OCI-LY7 (cell line): ENCODE data around the gene REC114. TPM values are rescaled to one million over a fixed set of nuclear protein-coding genes. Genes with fewer than 3 reads are reported as not detected.

Experiments
- BruUV-seq: library from RNA; stranded (reverse); fragments of 400-500 nt; replicated peaks from 2 replicates; lab custom pipeline; 2021; lab: Mats Ljungman, UMichigan
- CTCF ChIA-PET: fragments of 300-600 bp; sonication (Branson Sonifier 250); formaldehyde crosslinking; loops from one replicate; lab custom pipeline; 2022; ENCODE audit warnings: antibody characterized with exemption; ENCODE audit not compliant: unreplicated experiment; lab: Charles Lee
- POLR2A ChIA-PET: fragments of 300-600 bp; sonication (Branson Sonifier 250); formaldehyde crosslinking; loops from one replicate; lab custom pipeline; 2022; ENCODE audit warnings: antibody characterized with exemption; lab: Charles Lee
- DNase-seq: peaks from one replicate; pipeline ENCODE4 v3.0.0-alpha.2; 2015; ENCODE audit warnings: low spot score
- H2AFZ ChIP-seq: fragments of 200-600 bp; sonication (generic), shearing (Covaris generic); 2 replicates; pipeline ENCODE4 v1.6.1; 2014; ENCODE audit warnings: mild to moderate bottlenecking, antibody characterized with exemption, low read length, moderate library complexity
- H3K27ac ChIP-seq: fragments of 200-600 bp; sonication (generic); 2 replicates; pipeline ENCODE4 v1.5.1; 2014; ENCODE audit warnings: mixed run types, low read depth, mild to moderate bottlenecking, moderate library complexity, low read length, inconsistent platforms; ENCODE audit not compliant: poor library complexity, severe bottlenecking
- H3K36me3 ChIP-seq: fragments of 200-600 bp; sonication (generic); 2 replicates; pipeline ENCODE4 v1.6.1; 2014; ENCODE audit warnings: mild to moderate bottlenecking, antibody characterized with exemption, low read length, moderate library complexity, mixed read lengths; ENCODE audit not compliant: insufficient read depth
- H3K4me1 ChIP-seq: fragments of 200-600 bp; sonication (generic); 2 replicates; pipeline ENCODE4 v1.5.1; 2014; ENCODE audit warnings: mild to moderate bottlenecking, low read length; ENCODE audit not compliant: insufficient read depth, poor library complexity, severe bottlenecking
- H3K4me2 ChIP-seq: fragments of 200-600 bp; sonication (generic); 2 replicates; pipeline ENCODE4 v1.6.1; 2014; ENCODE audit warnings: mild to moderate bottlenecking, low read length
- H3K4me3 ChIP-seq: fragments of 200-600 bp; sonication (generic); 2 replicates; pipeline ENCODE4 v1.5.1; 2014; ENCODE audit warnings: mild to moderate bottlenecking, low read depth, low read length; ENCODE audit not compliant: poor library complexity, severe bottlenecking
- H3K79me2 ChIP-seq: fragments of 200-600 bp; sonication (generic); 2 replicates; pipeline ENCODE4 v1.6.1; 2016; ENCODE audit warnings: low read depth, mild to moderate bottlenecking, low read length, moderate library complexity, mixed read lengths; ENCODE audit not compliant: insufficient read depth
- H3K9me2 ChIP-seq: fragments of 200-600 bp; sonication (generic); 2 replicates; pipeline ENCODE4 v1.6.1; 2016; ENCODE audit warnings: mild to moderate bottlenecking, low read length, mixed read lengths; ENCODE audit not compliant: insufficient read depth
- H3K9me3 ChIP-seq: fragments of 200-600 bp; sonication (generic); 2 replicates; pipeline ENCODE4 v1.6.1; 2014; ENCODE audit warnings: mild to moderate bottlenecking, mixed run types, low read length, mixed read lengths
- H4K20me1 ChIP-seq: fragments of 200-600 bp; sonication (generic); 2 replicates; pipeline ENCODE4 v1.6.1; 2014; ENCODE audit warnings: mild to moderate bottlenecking, antibody characterized with exemption, low read length, moderate library complexity, mixed read lengths; ENCODE audit not compliant: insufficient read depth
- CTCF ChIP-seq: fragments of 200-600 bp; sonication (generic); conservative IDR thresholded peaks from 2 replicates; pipeline ENCODE4 v1.5.1; 2014; ENCODE audit warnings: mild to moderate bottlenecking, antibody characterized with exemption, low read length, moderate library complexity, mixed read lengths
- EZH2phosphoT487 ChIP-seq: fragments of 200-600 bp; sonication (generic); IDR thresholded peaks from 2 replicates; pipeline ENCODE4 v1.6.1; 2018; ENCODE audit warnings: low read depth, borderline replicate concordance, mild to moderate bottlenecking, mixed run types, antibody characterized with exemption, low read length, moderate library complexity, mixed read lengths
- intact Hi-C: fragments of 100-400 bp; cut with micrococcal nuclease; formaldehyde crosslinking; loops from one replicate; pipeline ENCODE4 v1.10.0; 2022; ENCODE audit not compliant: unreplicated experiment
- total RNA-seq, 2 experiments: library from RNA; depleted of rRNA in 1 of 2; stranded (reverse); fragments of >200 nt in 1 of 2; shearing (Covaris generic) in 1 of 2; gene quantifications; 2 replicates each; pipeline ENCODE4 v1.2.3, GENCODE V29; 2014 to 2022

Gene REC114
- total RNA-seq, 2 experiments from 2014 or later, result not detected

GRCh38 chr15:73601451-73602445 is 158.8 kb downstream of the REC114 start:
- TF ChIP-seq EZH2phosphoT487 (no peak), CTCF (no peak)
- Histone ChIP-seq H3K4me3 (no peak overlapping the region), H4K20me1 (peaks cover 22% of the 10 kb centered on the region), H3K27ac (no peak overlapping the region), H3K9me2 (no peaks in the 10 kb centered on the region), H3K9me3 (no peaks in the 10 kb centered on the region), H3K4me2 (no peak overlapping the region), H2AFZ (no peak overlapping the region), H3K79me2 (peaks cover 73% of the 10 kb centered on the region; the same call in 1 of the 2 replicates), H3K36me3 (no peaks in the 10 kb centered on the region), H3K4me1 (peaks cover 5% of the 10 kb centered on the region)
- DNase-seq, result no peak
- no TSS peak for BruUV-seq
- CTCF ChIA-PET, result no interaction called here
- intact Hi-C loops, result no loop called here
- POLR2A ChIA-PET, result no interaction called here

GRCh38 chr15:73602446-73602843 is 159.5 kb downstream of the REC114 start:
- Histone ChIP-seq H3K9me2 (no peaks in the 10 kb centered on the region), H3K9me3 (no peaks in the 10 kb centered on the region), H3K36me3 (no peaks in the 10 kb centered on the region), H3K27ac (no peak overlapping the region), H3K79me2 (peaks cover 79% of the 10 kb centered on the region; the same call in 1 of the 2 replicates), H4K20me1 (peaks cover 25% of the 10 kb centered on the region), H2AFZ (no peak overlapping the region), H3K4me1 (peaks cover 5% of the 10 kb centered on the region), H3K4me3 (no peak overlapping the region), H3K4me2 (no peak overlapping the region)
- TF ChIP-seq CTCF, result no peak
- TF ChIP-seq EZH2phosphoT487, result no peak
- intact Hi-C loops, result no loop called here
- ChIA-PET POLR2A (no interaction called here), CTCF (no interaction called here)
- no peak for DNase-seq
- no TSS peak for BruUV-seq

- Histone ChIP-seq H2AFZ (no peak overlapping the region), H3K27ac (no peak overlapping the region), H3K79me2 (peaks cover 81% of the 10 kb centered on the region; the same call in 1 of the 2 replicates), H3K4me3 (no peak overlapping the region), H3K36me3 (no peaks in the 10 kb centered on the region), H3K9me2 (no peaks in the 10 kb centered on the region), H3K4me2 (no peak overlapping the region), H3K9me3 (no peaks in the 10 kb centered on the region), H3K4me1 (peaks cover 5% of the 10 kb centered on the region), H4K20me1 (peaks cover 23% of the 10 kb centered on the region)
- TF ChIP-seq CTCF, result no peak
- no peak for TF ChIP-seq EZH2phosphoT487
- DNase-seq, result no peak
- ChIA-PET POLR2A (interaction anchor here (0.5 to 0.6 kb wide), 2 partner anchors 12 to 146 kb away, joined by 3 read pairs; no protein-coding TSS in a partner anchor), CTCF (no interaction called here)
- intact Hi-C loops, result no loop called here
- BruUV-seq, result no TSS peak
These were observed 160.0 kb downstream of the REC114 start for GRCh38 chr15:73602992-73603391.
